HCT116 (cell line): ENCODE results near the gene NRP1. TPM values are rescaled to one million over a fixed set of nuclear protein-coding genes. Genes with fewer than 3 reads are reported as not detected.

ENCODE experiments used
- ATAC-seq: fragments of 200-7000 bp; cut with Tn5 transposase; 2 replicates; pipeline ENCODE4 v1.9.1; 2020; ENCODE audit warnings: mild to moderate bottlenecking, moderate library complexity
- BruUV-seq: library from RNA; stranded (reverse); fragments of 400-500 nt; replicated peaks from 2 replicates; lab custom pipeline; 2021; lab: Mats Ljungman, UMichigan
- CTCF ChIA-PET: fragments of 300-600 bp; sonication (Branson Sonifier 250); formaldehyde crosslinking; loops from one replicate; lab custom pipeline; 2021; ENCODE audit warnings: antibody characterized with exemption; lab: Charles Lee
- POLR2A ChIA-PET: fragments of 300-600, 350-600 bp; sonication (Branson Sonifier 250); formaldehyde crosslinking; loops from one replicate; lab custom pipeline; 2021; ENCODE audit warnings: antibody characterized with exemption; lab: Charles Lee
- RAD21 ChIA-PET, 2 experiments: fragments of 300-600 bp; sonication (Branson Sonifier 250); formaldehyde crosslinking; loops; one replicate each; lab custom pipeline; 2023; ENCODE audit warnings: low total read pairs in 2 of 2; ENCODE audit not compliant: uncharacterized antibody in 2 of 2, unreplicated experiment in 2 of 2, low non-redundant PET in 1 of 2; lab: Charles Lee
- DNase-seq: peaks from one replicate; pipeline ENCODE4 v3.0.0-alpha.2; 2010; ENCODE audit warnings: low read depth, low spot score
- H2AFZ ChIP-seq: fragments of 200-600 bp; shearing (Covaris generic), sonication (generic); 2 replicates; pipeline ENCODE4 v1.6.1; 2017; ENCODE audit warnings: low read depth, mixed run types, mixed read lengths, antibody characterized with exemption, low read length; ENCODE audit not compliant: poor library complexity, severe bottlenecking
- H3K27ac ChIP-seq: 2 replicates; pipeline ENCODE4 v1.5.1; 2012; ENCODE audit warnings: low read depth, low read length
- H3K27me3 ChIP-seq: fragments of 200-600 bp; sonication (generic); 2 replicates; pipeline ENCODE4 v1.6.1; 2016; ENCODE audit warnings: mixed run types, low read length, mixed read lengths; ENCODE audit not compliant: insufficient read depth
- H3K36me3 ChIP-seq, 2 experiments: fragments of 200-500 bp in 1 of 2; fragments of 200-600 bp in 1 of 2; sonication (Bioruptor generic) in 1 of 2; sonication (generic) in 1 of 2; 2 replicates each; pipeline versions ENCODE4 v1.5.1 to v1.6.1; 2014 to 2016; ENCODE audit warnings: low read length in 2 of 2, inconsistent platforms in 1 of 2, mixed read lengths in 1 of 2, mixed run types in 1 of 2; ENCODE audit not compliant: insufficient read depth in 2 of 2, control insufficient read depth in 1 of 2
- H3K4me1 ChIP-seq, 2 experiments: fragments of 200-600 bp in 1 of 2; sonication (generic) in 1 of 2; 2 replicates each; pipeline versions ENCODE4 v1.5.1 to v1.6.1; 2012 to 2017; ENCODE audit warnings: low read length in 2 of 2, inconsistent platforms in 1 of 2, mild to moderate bottlenecking in 1 of 2, mixed read lengths in 1 of 2, mixed run types in 1 of 2, moderate library complexity in 1 of 2; ENCODE audit not compliant: insufficient read depth in 2 of 2, control insufficient read depth in 1 of 2
- H3K4me2 ChIP-seq: fragments of 200-600 bp; sonication (generic); 2 replicates; pipeline ENCODE4 v1.6.1; 2017; ENCODE audit warnings: mixed run types, low read length, mixed read lengths
- H3K4me3 ChIP-seq, 2 experiments: fragments of 200-600 bp in 1 of 2; sonication (generic) in 1 of 2; replicated peaks in 1 of 2; 2 replicates each; pipeline ENCODE4 v1.5.1; 2011 to 2016; ENCODE audit warnings: low read length in 2 of 2, control low read depth in 1 of 2, low read depth in 1 of 2, mild to moderate bottlenecking in 1 of 2, mixed read lengths in 1 of 2, mixed run types in 1 of 2
- H3K79me2 ChIP-seq: fragments of 200-600 bp; sonication (generic); 2 replicates; pipeline ENCODE4 v1.6.1; 2017; ENCODE audit warnings: mild to moderate bottlenecking, mixed run types, low read length, moderate library complexity, mixed read lengths; ENCODE audit not compliant: insufficient read depth
- H3K9ac ChIP-seq: fragments of 200-600 bp; sonication (generic); 2 replicates; pipeline ENCODE4 v1.6.1; 2016; ENCODE audit warnings: low read length, mixed read lengths
- H3K9me2 ChIP-seq: fragments of 200-600 bp; sonication (generic), shearing (Covaris generic); 2 replicates; pipeline ENCODE4 v1.6.1; 2017; ENCODE audit warnings: mixed run types, mild to moderate bottlenecking, moderate library complexity; ENCODE audit not compliant: insufficient read depth
- H3K9me3 ChIP-seq, 2 experiments: fragments of 200-500 bp in 1 of 2; fragments of 200-600 bp in 1 of 2; sonication (Bioruptor generic) in 1 of 2; sonication (generic) in 1 of 2; 2 replicates each; pipeline ENCODE4 v1.6.1; 2014 to 2017; ENCODE audit warnings: low read length in 2 of 2, mixed read lengths in 2 of 2, inconsistent platforms in 1 of 2, low read depth in 1 of 2, mild to moderate bottlenecking in 1 of 2, mixed run types in 1 of 2, moderate library complexity in 1 of 2; ENCODE audit not compliant: control insufficient read depth in 1 of 2, insufficient read depth in 1 of 2
- H4K20me1 ChIP-seq: fragments of 200-600 bp; sonication (generic), shearing (Covaris generic); 2 replicates; pipeline ENCODE4 v1.6.1; 2017; ENCODE audit warnings: mixed run types, mild to moderate bottlenecking, moderate library complexity; ENCODE audit not compliant: insufficient read depth
- CEBPB ChIP-seq: IDR thresholded peaks from 2 replicates; pipeline ENCODE4 v1.6.1; 2012; ENCODE audit warnings: low read depth
- ELF1 ChIP-seq: IDR thresholded peaks from 2 replicates; pipeline ENCODE4 v1.6.1; 2012; ENCODE audit warnings: low read depth, borderline replicate concordance
- EZH2phosphoT487 ChIP-seq: fragments of 200-600 bp; IDR thresholded peaks from 2 replicates; pipeline ENCODE4 v1.6.1; 2018; ENCODE audit warnings: antibody characterized with exemption, borderline replicate concordance
- JUND ChIP-seq: IDR thresholded peaks from 2 replicates; pipeline ENCODE4 v1.6.1; 2012
- REST ChIP-seq: IDR thresholded peaks from 2 replicates; pipeline ENCODE4 v1.6.1; 2012; ENCODE audit warnings: low read depth
- YY1 ChIP-seq: IDR thresholded peaks from 2 replicates; pipeline ENCODE4 v1.6.1; 2011; ENCODE audit warnings: low read length, low read depth, moderate library complexity, mild to moderate bottlenecking; ENCODE audit not compliant: insufficient replicate concordance; ENCODE audit errors: extremely low read depth
- ZBTB33 ChIP-seq: IDR thresholded peaks from 2 replicates; pipeline ENCODE4 v1.6.1; 2011; ENCODE audit warnings: mild to moderate bottlenecking, low read length, moderate library complexity; ENCODE audit not compliant: insufficient replicate concordance; ENCODE audit errors: extremely low read depth
- ZFX ChIP-seq: fragments of 450-650 bp; IDR thresholded peaks from 2 replicates; pipeline ENCODE4 v1.6.1; 2017
- intact Hi-C: fragments of 100-400 bp; cut with micrococcal nuclease; formaldehyde crosslinking; loops from 2 replicates; pipeline ENCODE4 v1.10.0; 2022
- total RNA-seq: library from RNA; stranded (reverse); gene quantifications from one replicate; pipeline ENCODE4 v1.2.1, GENCODE V29; 2021; ENCODE audit not compliant: unreplicated experiment

Gene NRP1
- total RNA-seq, 1 experiment from 2014 or later = 3.8 TPM

GRCh38 chr10:33154590-33154989 is 179.9 kb downstream of the NRP1 start:
- POLR2A ChIA-PET = no interaction called here
- BruUV-seq = no TSS peak
- no peaks in the 10 kb centered on the region for H3K79me2 ChIP-seq
- no peak overlapping the region for H3K4me3 ChIP-seq
- no peak overlapping the region for H3K27ac ChIP-seq
- no peaks in the 10 kb centered on the region for H3K36me3 ChIP-seq
- intact Hi-C loops = no loop called here
- DNase-seq = no peak
- RAD21 ChIA-PET = interaction anchor here in 1 of 2 experiments (1.0 kb wide), 1 partner anchor 145 kb away, joined by 3 read pairs; no protein-coding TSS in a partner anchor
- CTCF ChIA-PET = interaction anchor here (1.6 to 2.2 kb wide), 2 partner anchors 39 to 145 kb away, joined by 7 to 15 read pairs; no protein-coding TSS in a partner anchor
- no peak overlapping the region for H3K4me2 ChIP-seq
- no peak overlapping the region for H3K9ac ChIP-seq
- H2AFZ ChIP-seq = no peak overlapping the region
- H3K4me1 ChIP-seq = peaks cover 7 to 24% of the 10 kb centered on the region in 2 experiments; a peak in 3 of 4 replicates
- no peaks in the 10 kb centered on the region for H3K9me3 ChIP-seq
- no peaks in the 10 kb centered on the region for H3K27me3 ChIP-seq
- no peaks in the 10 kb centered on the region for H3K9me2 ChIP-seq
- no peak for TF ChIP-seq ELF1
- no peak for TF ChIP-seq EZH2phosphoT487
- no peak for TF ChIP-seq CEBPB
- no peak for TF ChIP-seq ZFX
- TF ChIP-seq REST = no peak
- TF ChIP-seq JUND = no peak
- no peak for TF ChIP-seq ZBTB33
- TF ChIP-seq YY1 = no peak
- TF ChIP-seq, all 23 proteins: peak for 0
- H4K20me1 ChIP-seq = no peaks in the 10 kb centered on the region
- no peak for ATAC-seq
